Mesenchymal stem cell (in vitro differentiated cells and primary cell): ENCODE measurements around the gene CCAR1. TPM values are rescaled to one million over a fixed set of nuclear protein-coding genes. Genes with fewer than 3 reads are reported as not detected.
"Not testable (repeated sequence)": the region's sequence is repeated elsewhere in the genome, so short reads cannot be mapped to it uniquely, and the experiment has no call there.

Source experiments
- DNase-seq: peaks from one replicate; pipeline ENCODE4 v3.0.0-alpha.2; 2013
- H2AFZ ChIP-seq: one replicate; pipeline ENCODE4 v1.6.1; 2013; ENCODE audit warnings: low read depth, mild to moderate bottlenecking, control low read depth, inconsistent platforms, low read length, moderate library complexity
- H2AK5ac ChIP-seq: 2 replicates; pipeline ENCODE4 v1.6.1; 2013; ENCODE audit warnings: low read length, moderate library complexity, mild to moderate bottlenecking, inconsistent platforms; ENCODE audit not compliant: severe bottlenecking
- H2BK120ac ChIP-seq: one replicate; pipeline ENCODE4 v1.6.1; 2013; ENCODE audit warnings: low read depth, mild to moderate bottlenecking, inconsistent platforms, low read length, moderate library complexity
- H2BK12ac ChIP-seq, 2 experiments: one replicate each; pipeline ENCODE4 v1.6.1; 2013; ENCODE audit warnings: inconsistent platforms in 2 of 2, low read length in 2 of 2, mild to moderate bottlenecking in 2 of 2, moderate library complexity in 2 of 2, control low read depth in 1 of 2
- H2BK15ac ChIP-seq: one replicate; pipeline ENCODE4 v1.6.1; 2013; ENCODE audit warnings: mild to moderate bottlenecking, low read depth, inconsistent platforms; ENCODE audit not compliant: poor library complexity, severe bottlenecking
- H2BK5ac ChIP-seq: 2 replicates; pipeline ENCODE4 v1.6.1; 2013; ENCODE audit warnings: low read depth, mild to moderate bottlenecking, low read length, control low read depth, inconsistent platforms; ENCODE audit not compliant: poor library complexity, severe bottlenecking
- H3K14ac ChIP-seq, 2 experiments: one replicate each; pipeline ENCODE4 v1.6.1; 2013; ENCODE audit warnings: inconsistent platforms in 2 of 2, low read length in 2 of 2, control low read depth in 1 of 2, mild to moderate bottlenecking in 1 of 2, moderate library complexity in 1 of 2
- H3K18ac ChIP-seq, 2 experiments: one replicate each; pipeline ENCODE4 v1.6.1; 2013; ENCODE audit warnings: inconsistent platforms in 2 of 2, low read length in 2 of 2, control low read depth in 1 of 2, low read depth in 1 of 2, mild to moderate bottlenecking in 1 of 2
- H3K23ac ChIP-seq, 2 experiments: one replicate each; pipeline ENCODE4 v1.6.1; 2013; ENCODE audit warnings: inconsistent platforms in 2 of 2, low read length in 2 of 2, mild to moderate bottlenecking in 2 of 2, moderate library complexity in 2 of 2, control low read depth in 1 of 2
- H3K27ac ChIP-seq: 2 replicates; pipeline ENCODE4 v1.5.1; 2013; ENCODE audit warnings: mild to moderate bottlenecking, moderate library complexity, low read length, control low read depth, inconsistent platforms; ENCODE audit not compliant: poor library complexity, severe bottlenecking
- H3K27me3 ChIP-seq, 2 experiments: 2 replicates each; pipeline versions ENCODE4 v1.6.1 to v1.7.0; 2013; ENCODE audit warnings: low read length in 2 of 2, mild to moderate bottlenecking in 2 of 2, moderate library complexity in 2 of 2, control low read depth in 1 of 2, inconsistent platforms in 1 of 2; ENCODE audit not compliant: control insufficient read depth in 1 of 2, insufficient read depth in 1 of 2
- H3K36me3 ChIP-seq, 2 experiments: 2 replicates each; pipeline versions ENCODE4 v1.6.1 to v1.7.0; 2013; ENCODE audit warnings: low read length in 2 of 2, control low read depth in 1 of 2, inconsistent platforms in 1 of 2, low read depth in 1 of 2, mild to moderate bottlenecking in 1 of 2; ENCODE audit not compliant: insufficient read depth in 2 of 2, control insufficient read depth in 1 of 2
- H3K4ac ChIP-seq, 2 experiments: one replicate each; pipeline ENCODE4 v1.6.1; 2013; ENCODE audit warnings: inconsistent platforms in 2 of 2, low read length in 2 of 2, mild to moderate bottlenecking in 2 of 2, moderate library complexity in 2 of 2, control low read depth in 1 of 2, low read depth in 1 of 2
- H3K4me1 ChIP-seq: 2 replicates; pipeline ENCODE4 v1.6.1; 2013; ENCODE audit warnings: low read depth, low read length, control low read depth; ENCODE audit not compliant: control insufficient read depth, insufficient read depth
- H3K4me2 ChIP-seq: 2 replicates; pipeline ENCODE4 v1.6.1; 2013; ENCODE audit warnings: low read length, mild to moderate bottlenecking, inconsistent platforms; ENCODE audit not compliant: poor library complexity, severe bottlenecking
- H3K4me3 ChIP-seq, 2 experiments: 2 replicates each; pipeline versions ENCODE4 v1.5.1 to v1.7.0; 2013; ENCODE audit warnings: low read length in 2 of 2, mild to moderate bottlenecking in 2 of 2, control low read depth in 1 of 2, low read depth in 1 of 2; ENCODE audit not compliant: insufficient read depth in 1 of 2
- H3K79me1 ChIP-seq: replicated peaks from 2 replicates; pipeline ENCODE4 v1.6.1; 2013; ENCODE audit warnings: mild to moderate bottlenecking, control low read depth, low read length, inconsistent platforms; ENCODE audit not compliant: poor library complexity, severe bottlenecking
- H3K9ac ChIP-seq: 2 replicates; pipeline ENCODE4 v1.7.0; 2013; ENCODE audit warnings: mild to moderate bottlenecking, low read length, moderate library complexity
- H3K9me3 ChIP-seq: 2 replicates; pipeline ENCODE4 v1.7.0; 2013; ENCODE audit warnings: mild to moderate bottlenecking, low read length; ENCODE audit not compliant: control insufficient read depth
- H4K8ac ChIP-seq: one replicate; pipeline ENCODE4 v1.6.1; 2013; ENCODE audit warnings: inconsistent platforms, mild to moderate bottlenecking, low read length, moderate library complexity
- H4K91ac ChIP-seq: one replicate; pipeline ENCODE4 v1.6.1; 2013; ENCODE audit warnings: mild to moderate bottlenecking, low read length, inconsistent platforms
- WGBS: methylation state at CpG from one replicate; pipeline ENCODE4 v1.1.7; 2013; ENCODE audit warnings: mixed read lengths; 5-methylcytosine and 5-hydroxymethylcytosine counted together
- small RNA-seq: library from polyadenylated mRNA; stranded (forward); fragments of <200 nt; extraction: miRNeasy Mini kit (QIAGEN cat#:217004); gene quantifications from one replicate; pipeline ENCODE3, GENCODE V24; 2013; ENCODE audit warnings: low read depth

Gene CCAR1

GRCh38 chr10:68832601-68833000 is 111.6 kb downstream of the CCAR1 start:
- no peak overlapping the region for H3K9ac ChIP-seq
- no peak overlapping the region for H2BK15ac ChIP-seq
- DNase-seq: no peak
- H2AFZ ChIP-seq: no peak overlapping the region
- H3K27ac ChIP-seq: no peak overlapping the region
- H4K91ac ChIP-seq: no peak overlapping the region
- peaks cover 18 to 47% of the 10 kb centered on the region in 2 experiments for H3K27me3 ChIP-seq
- no peaks in the 10 kb centered on the region for H3K79me1 ChIP-seq
- no peak overlapping the region for H3K18ac ChIP-seq
- WGBS: 88% methylated on average over 4 of the region's 4 CpGs
- H3K4me1 ChIP-seq: peaks cover 5% of the 10 kb centered on the region
- H2AK5ac ChIP-seq: no peak overlapping the region
- no peak overlapping the region for H2BK5ac ChIP-seq
- H3K4ac ChIP-seq: no peak overlapping the region
- no peaks in the 10 kb centered on the region for H3K36me3 ChIP-seq
- no peak overlapping the region for H3K4me3 ChIP-seq
- no peak overlapping the region for H3K14ac ChIP-seq
- no peaks in the 10 kb centered on the region for H3K9me3 ChIP-seq
- H2BK120ac ChIP-seq: no peak overlapping the region
- H4K8ac ChIP-seq: no peak overlapping the region
- H3K23ac ChIP-seq: no peak overlapping the region
- H2BK12ac ChIP-seq: no peak overlapping the region
- peak overlapping the region; percentile 5 for H3K4me2 ChIP-seq

GRCh38 chr10:68837626-68838322 is 116.7 kb downstream of the CCAR1 start:
- no peak overlapping the region for H3K4ac ChIP-seq
- no peaks in the 10 kb centered on the region for H3K9me3 ChIP-seq
- H3K23ac ChIP-seq: no peak overlapping the region
- H2BK5ac ChIP-seq: no peak overlapping the region
- no peak overlapping the region for H2BK120ac ChIP-seq
- no peaks in the 10 kb centered on the region for H3K36me3 ChIP-seq
- peak overlapping the region; percentile 12 for H4K8ac ChIP-seq
- H2BK15ac ChIP-seq: no peak overlapping the region
- no peak overlapping the region for H3K9ac ChIP-seq
- H3K4me1 ChIP-seq: no peaks in the 10 kb centered on the region
- no peak overlapping the region for H3K4me3 ChIP-seq
- WGBS: 87% methylated on average over 7 of the region's 8 CpGs
- H2BK12ac ChIP-seq: no peak overlapping the region
- no peak overlapping the region for H2AK5ac ChIP-seq
- no peaks in the 10 kb centered on the region for H3K79me1 ChIP-seq
- H3K4me2 ChIP-seq: no peak overlapping the region
- peaks cover 0 to 19% of the 10 kb centered on the region in 2 experiments for H3K27me3 ChIP-seq
- no peak overlapping the region for H3K18ac ChIP-seq
- no peak overlapping the region for H3K14ac ChIP-seq
- no peak overlapping the region for H2AFZ ChIP-seq
- DNase-seq: no peak
- H4K91ac ChIP-seq: no peak overlapping the region
- no peak overlapping the region for H3K27ac ChIP-seq

DNA sequence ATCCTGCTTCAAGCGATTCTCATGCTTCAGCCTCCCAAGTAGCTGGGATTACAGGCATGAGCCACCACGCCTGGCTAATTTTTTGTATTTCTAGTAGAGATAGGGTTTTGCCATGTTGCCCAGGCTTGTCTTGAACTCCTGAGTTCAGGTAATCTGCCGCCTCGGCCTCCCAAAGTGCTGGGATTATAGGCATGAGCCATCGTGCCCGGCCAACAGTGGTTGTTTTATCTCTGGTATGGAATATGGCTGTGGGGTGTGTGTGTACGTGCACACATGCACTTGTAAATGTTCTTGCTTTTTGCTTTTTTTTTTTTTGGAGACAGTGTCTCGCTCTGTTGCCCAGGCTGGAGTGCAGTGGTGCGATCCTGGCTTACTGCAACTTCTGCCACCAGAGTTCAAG is 119.6 kb downstream of the CCAR1 start:
- not testable (repeated sequence) for H2BK5ac ChIP-seq, H4K91ac ChIP-seq, H4K8ac ChIP-seq, H2BK12ac ChIP-seq, H3K27me3 ChIP-seq, H3K4me2 ChIP-seq, H2AFZ ChIP-seq, H3K23ac ChIP-seq, H3K4me3 ChIP-seq, H3K14ac ChIP-seq, H3K4ac ChIP-seq, H2BK120ac ChIP-seq, H2BK15ac ChIP-seq, H3K9me3 ChIP-seq, H3K9ac ChIP-seq, H3K4me1 ChIP-seq, H3K36me3 ChIP-seq, H3K18ac ChIP-seq, H3K79me1 ChIP-seq, H3K27ac ChIP-seq, H2AK5ac ChIP-seq, DNase-seq
- 97% methylated on average over 9 of the region's 9 CpGs for WGBS

Small RNA genes lying within 50 kb of the gene (small RNA-seq; reads per million reads assigned to genes)
- gene MIR1254-1 (not detected), gene RF00019 (not detected)
